GM15510 (cell line): Measurements from ENCODE around the gene GLT6D1.

Experiments used
- POLR2A ChIP-seq: IDR thresholded peaks from 3 replicates; pipeline ENCODE4 v1.6.1; 2011; ENCODE audit warnings: borderline replicate concordance; ENCODE audit not compliant: insufficient read length; ENCODE audit errors: extremely low read depth

GLT6D1 gene

GRCh38 chr9:135616619-135617537 is 22.5 kb downstream of the GLT6D1 start:
- TF ChIP-seq POLR2A, result no peak

- no peak for TF ChIP-seq POLR2A
Observed at GRCh38 chr9:135615666-135616618, 23.4 kb downstream of the GLT6D1 start.

GRCh38 chr9:135614821-135615665 is 24.3 kb downstream of the GLT6D1 start:
- TF ChIP-seq POLR2A, result no peak

GRCh38 chr9:135613946-135614805 is 25.2 kb downstream of the GLT6D1 start:
- TF ChIP-seq POLR2A, result no peak

GRCh38 chr9:135612981-135613910 is 26.1 kb downstream of the GLT6D1 start:
- no peak for TF ChIP-seq POLR2A

GRCh38 chr9:135612437-135612836 is 26.9 kb downstream of the GLT6D1 start:
- TF ChIP-seq POLR2A, result no peak

- no peak for TF ChIP-seq POLR2A
Observed at GRCh38 chr9:135611875-135612209, 27.5 kb downstream of the GLT6D1 start.

GRCh38 chr9:135611142-135611874 is 28.0 kb downstream of the GLT6D1 start:
- no peak for TF ChIP-seq POLR2A

GRCh38 chr9:135610290-135611141 is 28.8 kb downstream of the GLT6D1 start:
- TF ChIP-seq POLR2A, result no peak

GRCh38 chr9:135609366-135609955 is 29.9 kb downstream of the GLT6D1 start:
- TF ChIP-seq POLR2A, result no peak

GRCh38 chr9:135608999-135609317 is 30.4 kb downstream of the GLT6D1 start:
- no peak for TF ChIP-seq POLR2A
